ENCODE measurements around the gene IRF2. TPM values are rescaled to one million over a fixed set of nuclear protein-coding genes. Genes with fewer than 3 reads are reported as not detected.

IRF2 gene
- total and polyA plus RNA-seq, 2 donors (not counting 1 experiment from before 2014, with no cell fraction given), result 67.8 to 68.2 TPM

DNA sequence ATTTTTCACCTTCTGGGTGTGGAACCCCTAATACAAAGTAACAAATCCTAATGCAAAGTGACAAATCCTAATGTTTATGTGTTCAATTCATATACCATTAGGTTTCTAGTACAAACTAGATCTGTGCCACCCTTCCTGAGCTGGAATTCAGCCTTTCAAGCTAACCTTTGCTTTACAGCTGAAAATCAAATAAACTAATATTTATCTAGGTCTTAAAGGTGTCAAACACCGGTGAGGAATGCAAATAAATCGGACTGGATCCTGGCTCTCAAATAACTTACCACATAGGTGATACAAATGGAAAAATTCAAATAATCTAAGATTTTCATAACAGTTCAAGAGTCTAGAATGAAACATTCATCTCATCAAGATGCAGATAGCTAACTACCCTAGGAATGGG lies 11.6 kb downstream of the IRF2 start:
- peaks cover 97% of the 10 kb centered on the region for H3K79me2 ChIP-seq (ENCODE audit: control insufficient read depth, insufficient read depth, low read length)
- no peak overlapping the region for H3K9ac ChIP-seq (ENCODE audit: low read length)
- no CpG with 5 or more reads among the region's 2 CpGs for WGBS (ENCODE audit: insufficient coverage)
- H3K36me3 ChIP-seq (replicated peaks in 1 of 2; ENCODE audit: control extremely low read depth in 1 of 2, control insufficient read depth in 1 of 2, extremely low read depth in 1 of 2, insufficient read depth in 2 of 2, low read length in 1 of 2), result peaks cover 11% of the 10 kb centered on the region in 2 experiments
- Mint-ChIP-seq H3K27me3 (no peaks in the 10 kb centered on the region), H3K9me3 (ENCODE audit: insufficient read depth) (no peaks in the 10 kb centered on the region), H3K4me1 (peaks cover 91% of the 10 kb centered on the region), H3K4me3 (no peak overlapping the region), H3K27ac (peak overlapping the region; percentile 32)
- no peaks in the 10 kb centered on the region for H3K9me3 ChIP-seq (ENCODE audit: control extremely low read depth in 1 of 3, control insufficient read depth in 2 of 3, insufficient read depth in 1 of 3, low read length in 2 of 3)
- H3K4me3 ChIP-seq (ENCODE audit: control extremely low read depth in 1 of 5, extremely low read depth in 1 of 5, insufficient read depth in 1 of 5, low read depth in 2 of 5, low read length in 4 of 5), result no peak overlapping the region
- no peak for ATAC-seq (ENCODE audit: low read depth)
- TF ChIP-seq, protein P1, sequence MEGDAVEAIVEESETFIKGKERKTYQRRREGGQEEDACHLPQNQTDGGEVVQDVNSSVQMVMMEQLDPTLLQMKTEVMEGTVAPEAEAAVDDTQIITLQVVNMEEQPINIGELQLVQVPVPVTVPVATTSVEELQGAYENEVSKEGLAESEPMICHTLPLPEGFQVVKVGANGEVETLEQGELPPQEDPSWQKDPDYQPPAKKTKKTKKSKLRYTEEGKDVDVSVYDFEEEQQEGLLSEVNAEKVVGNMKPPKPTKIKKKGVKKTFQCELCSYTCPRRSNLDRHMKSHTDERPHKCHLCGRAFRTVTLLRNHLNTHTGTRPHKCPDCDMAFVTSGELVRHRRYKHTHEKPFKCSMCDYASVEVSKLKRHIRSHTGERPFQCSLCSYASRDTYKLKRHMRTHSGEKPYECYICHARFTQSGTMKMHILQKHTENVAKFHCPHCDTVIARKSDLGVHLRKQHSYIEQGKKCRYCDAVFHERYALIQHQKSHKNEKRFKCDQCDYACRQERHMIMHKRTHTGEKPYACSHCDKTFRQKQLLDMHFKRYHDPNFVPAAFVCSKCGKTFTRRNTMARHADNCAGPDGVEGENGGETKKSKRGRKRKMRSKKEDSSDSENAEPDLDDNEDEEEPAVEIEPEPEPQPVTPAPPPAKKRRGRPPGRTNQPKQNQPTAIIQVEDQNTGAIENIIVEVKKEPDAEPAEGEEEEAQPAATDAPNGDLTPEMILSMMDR (IDR thresholded peaks at IDR 0.05), result no peak
- no peak for TF ChIP-seq EZH2 (IDR thresholded peaks at IDR 0.05; ENCODE audit: borderline replicate concordance, insufficient read depth, low read depth, low read length, poor library complexity, severe bottlenecking)
- intact Hi-C loops (cut with micrococcal nuclease), result loop anchor here (2.0 kb wide), 1 partner anchor 42 kb away; no protein-coding TSS in a partner anchor
- ChIA-PET CTCF (interaction anchor here (0.8 to 1.2 kb wide), 3 partner anchors 8 to 198 kb away, joined by 3 to 5 read pairs (median 4); no protein-coding TSS in a partner anchor), POLR2A (interaction anchor here (1.2 kb wide), 1 partner anchor 45 kb away, joined by 3 read pairs; no protein-coding TSS in a partner anchor)
- no peak overlapping the region for H2AFZ ChIP-seq (ENCODE audit: insufficient read depth, low read depth, low read length, poor library complexity, severe bottlenecking)
- peaks cover 24% of the 10 kb centered on the region for H4K20me1 ChIP-seq (ENCODE audit: control insufficient read depth, insufficient read depth, low read length, poor library complexity, severe bottlenecking)
- no peaks in the 10 kb centered on the region for H3K27me3 ChIP-seq (replicated peaks in 1 of 4; ENCODE audit: control extremely low read depth in 1 of 4, control insufficient read depth in 3 of 4, insufficient read depth in 4 of 4, low read length in 3 of 4)
- H3K27ac ChIP-seq (ENCODE audit: low read length in 2 of 2), result peak overlapping the region in 1 of 2 donors; percentile 71
- H3K4me2 ChIP-seq (replicated peaks; ENCODE audit: low read depth, low read length, poor library complexity, severe bottlenecking), result no peak overlapping the region
- DNase-seq, result no peak
- H3K4me1 ChIP-seq (ENCODE audit: control insufficient read depth in 2 of 2, insufficient read depth in 2 of 2, low read length in 2 of 2), result peaks cover 64 to 81% of the 10 kb centered on the region in 2 donors

DNA sequence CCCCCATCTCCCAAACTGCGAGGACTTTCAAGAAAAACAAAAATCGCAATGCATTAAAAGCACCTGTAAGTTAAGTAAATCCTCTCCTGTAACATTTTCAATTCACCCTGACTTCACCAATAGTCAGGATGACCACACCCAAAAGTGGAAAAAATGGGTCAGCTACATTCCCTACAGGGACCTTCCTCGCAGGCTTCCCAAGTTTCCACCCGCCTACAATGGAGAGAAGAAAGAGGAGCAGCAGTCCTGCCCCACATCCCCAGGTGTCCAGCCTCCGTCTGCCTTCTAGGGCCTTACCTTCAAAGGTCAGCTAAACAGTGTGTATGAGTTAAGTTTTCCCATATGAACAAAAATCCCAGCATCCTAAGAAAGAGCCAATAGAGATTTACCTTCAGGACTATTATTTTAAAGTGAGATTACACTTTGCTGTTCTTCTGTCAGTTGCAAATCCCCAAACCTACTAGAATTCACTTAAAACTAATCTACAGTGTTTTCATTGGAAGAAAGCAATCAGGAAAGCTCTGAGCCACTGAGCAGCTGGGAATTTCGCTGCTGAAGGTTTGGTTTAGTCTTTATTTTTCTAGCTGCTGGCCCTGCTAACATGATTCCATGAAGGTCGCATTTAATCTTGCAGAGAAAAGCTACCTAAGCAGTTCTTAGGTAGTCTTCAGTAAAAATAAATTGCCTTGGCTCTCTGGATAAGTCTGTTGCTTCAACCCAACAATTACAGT lies 12.5 kb downstream of the IRF2 start:
- Histone ChIP-seq H3K27ac (ENCODE audit: low read length in 2 of 2) (peak overlapping the region; percentile 2 to 71), H3K9ac (ENCODE audit: low read length) (no peak overlapping the region), H3K9me3 (ENCODE audit: control extremely low read depth in 1 of 3, control insufficient read depth in 2 of 3, insufficient read depth in 1 of 3, low read length in 2 of 3) (no peaks in the 10 kb centered on the region), H3K4me3 (ENCODE audit: control extremely low read depth in 1 of 5, extremely low read depth in 1 of 5, insufficient read depth in 1 of 5, low read depth in 2 of 5, low read length in 4 of 5) (no peak overlapping the region), H2AFZ (ENCODE audit: insufficient read depth, low read depth, low read length, poor library complexity, severe bottlenecking) (no peak overlapping the region), H3K79me2 (ENCODE audit: control insufficient read depth, insufficient read depth, low read length) (peaks cover 97% of the 10 kb centered on the region), H3K4me1 (ENCODE audit: control insufficient read depth in 2 of 2, insufficient read depth in 2 of 2, low read length in 2 of 2) (peaks cover 65 to 81% of the 10 kb centered on the region in 2 donors), H3K27me3 (replicated peaks in 1 of 4; ENCODE audit: control extremely low read depth in 1 of 4, control insufficient read depth in 3 of 4, insufficient read depth in 4 of 4, low read length in 3 of 4) (no peaks in the 10 kb centered on the region), H3K4me2 (replicated peaks; ENCODE audit: low read depth, low read length, poor library complexity, severe bottlenecking) (peak overlapping the region; percentile 57), H4K20me1 (ENCODE audit: control insufficient read depth, insufficient read depth, low read length, poor library complexity, severe bottlenecking) (peaks cover 28% of the 10 kb centered on the region), H3K36me3 (replicated peaks in 1 of 2; ENCODE audit: control extremely low read depth in 1 of 2, control insufficient read depth in 1 of 2, extremely low read depth in 1 of 2, insufficient read depth in 2 of 2, low read length in 1 of 2) (peaks cover 11 to 12% of the 10 kb centered on the region in 2 experiments)
- H3K27me3 Mint-ChIP-seq, result no peaks in the 10 kb centered on the region
- peak overlapping the region; percentile 72 for H3K4me3 Mint-ChIP-seq
- ATAC-seq (ENCODE audit: low read depth) (no peak), DNase-seq (no peak)
- POLR2A ChIA-PET, result interaction anchor here (1.2 kb wide), 1 partner anchor 45 kb away, joined by 3 read pairs; no protein-coding TSS in a partner anchor
- CTCF ChIA-PET, result interaction anchor here (0.6 to 1.2 kb wide), 4 partner anchors 9 to 197 kb away, joined by 3 to 5 read pairs (median 4); no protein-coding TSS in a partner anchor
- intact Hi-C loops (cut with micrococcal nuclease), result loop anchor here (1.0 to 2.0 kb wide), 2 partner anchors 10 to 41 kb away; no protein-coding TSS in a partner anchor
- H3K27ac Mint-ChIP-seq, result peak overlapping the region; percentile 86
- TF ChIP-seq, protein P1 (IDR thresholded peaks at IDR 0.05), result no peak
- TF ChIP-seq EZH2 (IDR thresholded peaks at IDR 0.05; ENCODE audit: borderline replicate concordance, insufficient read depth, low read depth, low read length, poor library complexity, severe bottlenecking), result no peak
- H3K9me3 Mint-ChIP-seq (ENCODE audit: insufficient read depth), result no peaks in the 10 kb centered on the region
- H3K4me1 Mint-ChIP-seq, result peaks cover 91% of the 10 kb centered on the region
- WGBS (ENCODE audit: insufficient coverage), result 100% methylated on average over 1 of the region's 7 CpGs
